HUES64 (cell line): ENCODE measurements around the gene TPP2.

Source experiments
- H3K27ac ChIP-seq: 2 replicates; pipeline ENCODE4 v1.7.0; 2013; ENCODE audit warnings: low read depth, low read length, inconsistent platforms
- H3K27me3 ChIP-seq: 2 replicates; pipeline ENCODE4 v1.6.1; 2013; ENCODE audit warnings: mild to moderate bottlenecking, low read length; ENCODE audit not compliant: insufficient read depth
- H3K36me3 ChIP-seq: 2 replicates; pipeline ENCODE4 v1.6.1; 2013; ENCODE audit warnings: mild to moderate bottlenecking, low read length; ENCODE audit not compliant: insufficient read depth
- H3K4me1 ChIP-seq: 2 replicates; pipeline ENCODE4 v1.6.1; 2013; ENCODE audit warnings: mild to moderate bottlenecking, low read length, moderate library complexity; ENCODE audit not compliant: insufficient read depth
- H3K4me3 ChIP-seq: 2 replicates; pipeline ENCODE4 v1.5.1; 2013; ENCODE audit warnings: mild to moderate bottlenecking, low read length, moderate library complexity
- H3K9ac ChIP-seq: 2 replicates; pipeline ENCODE4 v1.6.1; 2013; ENCODE audit warnings: mild to moderate bottlenecking, low read depth, low read length
- H3K9me3 ChIP-seq: 2 replicates; pipeline ENCODE4 v1.6.1; 2013; ENCODE audit warnings: low read depth, low read length; ENCODE audit not compliant: insufficient read depth
- WGBS: fragments of 150-250, 120-280 bp; methylation state at CpG from one replicate; pipeline ENCODE4 v1.1.7; 2013; ENCODE audit warnings: missing lambda C conversion rate; 5-methylcytosine and 5-hydroxymethylcytosine counted together

The TPP2 gene

GRCh38 chr13:102569488-102569887 lies 27.3 kb upstream of the TPP2 start:
- H3K4me1 ChIP-seq: no peaks in the 10 kb centered on the region
- no peaks in the 10 kb centered on the region for H3K36me3 ChIP-seq
- H3K27ac ChIP-seq: no peak overlapping the region
- H3K9ac ChIP-seq: no peak overlapping the region
- H3K9me3 ChIP-seq: no peaks in the 10 kb centered on the region
- 91% methylated on average over 1 of the region's 1 CpG for WGBS
- H3K4me3 ChIP-seq: no peak overlapping the region
- no peaks in the 10 kb centered on the region for H3K27me3 ChIP-seq

GRCh38 chr13:102571075-102571474 lies 25.7 kb upstream of the TPP2 start:
- H3K4me3 ChIP-seq: no peak overlapping the region
- no peak overlapping the region for H3K27ac ChIP-seq
- H3K36me3 ChIP-seq: no peaks in the 10 kb centered on the region
- no peaks in the 10 kb centered on the region for H3K4me1 ChIP-seq
- H3K9ac ChIP-seq: no peak overlapping the region
- H3K9me3 ChIP-seq: no peaks in the 10 kb centered on the region
- 77% methylated on average over 4 of the region's 4 CpGs for WGBS
- no peaks in the 10 kb centered on the region for H3K27me3 ChIP-seq

- Histone ChIP-seq H3K36me3 (no peaks in the 10 kb centered on the region), H3K9ac (no peak overlapping the region), H3K27me3 (no peaks in the 10 kb centered on the region), H3K9me3 (no peaks in the 10 kb centered on the region), H3K27ac (no peak overlapping the region), H3K4me3 (no peak overlapping the region), H3K4me1 (no peaks in the 10 kb centered on the region)
- whole genome bisulfite sequencing: 87% methylated on average over 6 of the region's 6 CpGs
Observed at GRCh38 chr13:102572323-102572722, 24.5 kb upstream of the TPP2 start.

- Histone ChIP-seq H3K4me3 (no peak overlapping the region), H3K9ac (no peak overlapping the region), H3K27me3 (0 out of 2 replicates have a peak, but pooled peaks cover 4% of the 10 kb centered on the region), H3K27ac (no peak overlapping the region), H3K4me1 (no peaks in the 10 kb centered on the region), H3K36me3 (no peaks in the 10 kb centered on the region), H3K9me3 (no peaks in the 10 kb centered on the region)
- 17% methylated on average over 3 of the region's 5 CpGs for WGBS
Observed at GRCh38 chr13:102580552-102581169, 16.1 kb upstream of the TPP2 start.

- Histone ChIP-seq H3K27ac (no peak overlapping the region), H3K4me1 (no peaks in the 10 kb centered on the region), H3K36me3 (no peaks in the 10 kb centered on the region), H3K27me3 (0 out of 2 replicates have a peak, but pooled peaks cover 4% of the 10 kb centered on the region), H3K9ac (no peak overlapping the region), H3K4me3 (no peak overlapping the region), H3K9me3 (no peaks in the 10 kb centered on the region)
Observed at GRCh38 chr13:102582256-102582655, 14.5 kb upstream of the TPP2 start.

GRCh38 chr13:102584434-102584833 lies 12.4 kb upstream of the TPP2 start:
- H3K4me1 ChIP-seq: no peaks in the 10 kb centered on the region
- 0 out of 2 replicates have a peak, but pooled peaks cover 4% of the 10 kb centered on the region for H3K27me3 ChIP-seq
- H3K27ac ChIP-seq: no peak overlapping the region
- H3K36me3 ChIP-seq: no peaks in the 10 kb centered on the region
- WGBS: 85% methylated on average over 3 of the region's 3 CpGs
- H3K9ac ChIP-seq: no peak overlapping the region
- no peaks in the 10 kb centered on the region for H3K9me3 ChIP-seq
- no peak overlapping the region for H3K4me3 ChIP-seq

GRCh38 chr13:102586615-102587014 lies 10.2 kb upstream of the TPP2 start:
- 96% methylated on average over 3 of the region's 3 CpGs for WGBS

GRCh38 chr13:102587916-102588315 lies 8.9 kb upstream of the TPP2 start:
- Histone ChIP-seq H3K9ac (no peak overlapping the region), H3K4me1 (peaks cover 5% of the 10 kb centered on the region), H3K36me3 (no peaks in the 10 kb centered on the region), H3K9me3 (no peaks in the 10 kb centered on the region), H3K27me3 (no peaks in the 10 kb centered on the region), H3K4me3 (no peak overlapping the region), H3K27ac (no peak overlapping the region)
- 51% methylated on average over 1 of the region's 2 CpGs for WGBS

More at GRCh38 chr13:102586615-102587014, 10.2 kb upstream of the TPP2 start:
- no peaks in the 10 kb centered on the region for H3K27me3 ChIP-seq
- no peak overlapping the region for H3K4me3 ChIP-seq
- H3K9ac ChIP-seq: no peak overlapping the region
- H3K27ac ChIP-seq: no peak overlapping the region
- no peaks in the 10 kb centered on the region for H3K9me3 ChIP-seq
- no peaks in the 10 kb centered on the region for H3K4me1 ChIP-seq
- no peaks in the 10 kb centered on the region for H3K36me3 ChIP-seq

- no peak overlapping the region for H3K27ac ChIP-seq
- no peaks in the 10 kb centered on the region for H3K9me3 ChIP-seq
- H3K4me3 ChIP-seq: no peak overlapping the region
- no peak overlapping the region for H3K9ac ChIP-seq
- H3K4me1 ChIP-seq: peaks cover 7% of the 10 kb centered on the region
- no peaks in the 10 kb centered on the region for H3K36me3 ChIP-seq
- WGBS: 95% methylated on average over 7 of the region's 7 CpGs
- H3K27me3 ChIP-seq: no peaks in the 10 kb centered on the region
Observed at GRCh38 chr13:102589301-102589822, 7.4 kb upstream of the TPP2 start.

GRCh38 chr13:102591988-102592781 lies 4.6 kb upstream of the TPP2 start:
- WGBS: 6% methylated on average over 36 of the region's 36 CpGs

GRCh38 chr13:102593466-102593865 lies 3.3 kb upstream of the TPP2 start:
- Histone ChIP-seq H3K36me3 (no peaks in the 10 kb centered on the region), H3K4me1 (peaks cover 14% of the 10 kb centered on the region), H3K4me3 (no peak overlapping the region), H3K27ac (no peak overlapping the region), H3K27me3 (no peaks in the 10 kb centered on the region), H3K9ac (no peak overlapping the region), H3K9me3 (no peaks in the 10 kb centered on the region)
- WGBS: 100% methylated on average over 3 of the region's 3 CpGs

More at GRCh38 chr13:102591988-102592781, 4.6 kb upstream of the TPP2 start:
- H3K27me3 ChIP-seq: no peaks in the 10 kb centered on the region
- H3K9ac ChIP-seq: peak overlapping the region; percentile 55
- peaks cover 10% of the 10 kb centered on the region for H3K4me1 ChIP-seq
- H3K4me3 ChIP-seq: peak overlapping the region; percentile 78
- H3K9me3 ChIP-seq: no peaks in the 10 kb centered on the region
- H3K27ac ChIP-seq: peak overlapping the region; percentile 55; the same call in 1 of the 2 replicates
- no peaks in the 10 kb centered on the region for H3K36me3 ChIP-seq
